Measurements from ENCODE around the gene PLA2G4F.

GRCh38 chr15:42147431-42147735 lies 9.1 kb downstream of the PLA2G4F start:
- TF ChIP-seq POLR2A (IDR thresholded peaks at IDR 0.05; ENCODE audit: low read length) (no peak), GATA1 (IDR thresholded peaks at IDR 0.05; ENCODE audit: low read depth, low read length) (no peak)
